PC-9 (cell line): ENCODE measurements around the gene NCAN.

ENCODE experiments used
- EZH2 ChIP-seq: fragments of 200-600 bp; sonication (generic); IDR thresholded peaks from 2 replicates; pipeline ENCODE4 v1.8.0; 2017; ENCODE audit warnings: antibody characterized with exemption, low read depth
- TF ChIP-seq, protein P1 (sequence below): fragments of 200-600 bp; sonication (generic); conservative IDR thresholded peaks from 2 replicates; pipeline ENCODE4 v1.6.1; 2017; ENCODE audit warnings: mixed run types, antibody characterized with exemption, mild to moderate bottlenecking, moderate library complexity

DNA sequence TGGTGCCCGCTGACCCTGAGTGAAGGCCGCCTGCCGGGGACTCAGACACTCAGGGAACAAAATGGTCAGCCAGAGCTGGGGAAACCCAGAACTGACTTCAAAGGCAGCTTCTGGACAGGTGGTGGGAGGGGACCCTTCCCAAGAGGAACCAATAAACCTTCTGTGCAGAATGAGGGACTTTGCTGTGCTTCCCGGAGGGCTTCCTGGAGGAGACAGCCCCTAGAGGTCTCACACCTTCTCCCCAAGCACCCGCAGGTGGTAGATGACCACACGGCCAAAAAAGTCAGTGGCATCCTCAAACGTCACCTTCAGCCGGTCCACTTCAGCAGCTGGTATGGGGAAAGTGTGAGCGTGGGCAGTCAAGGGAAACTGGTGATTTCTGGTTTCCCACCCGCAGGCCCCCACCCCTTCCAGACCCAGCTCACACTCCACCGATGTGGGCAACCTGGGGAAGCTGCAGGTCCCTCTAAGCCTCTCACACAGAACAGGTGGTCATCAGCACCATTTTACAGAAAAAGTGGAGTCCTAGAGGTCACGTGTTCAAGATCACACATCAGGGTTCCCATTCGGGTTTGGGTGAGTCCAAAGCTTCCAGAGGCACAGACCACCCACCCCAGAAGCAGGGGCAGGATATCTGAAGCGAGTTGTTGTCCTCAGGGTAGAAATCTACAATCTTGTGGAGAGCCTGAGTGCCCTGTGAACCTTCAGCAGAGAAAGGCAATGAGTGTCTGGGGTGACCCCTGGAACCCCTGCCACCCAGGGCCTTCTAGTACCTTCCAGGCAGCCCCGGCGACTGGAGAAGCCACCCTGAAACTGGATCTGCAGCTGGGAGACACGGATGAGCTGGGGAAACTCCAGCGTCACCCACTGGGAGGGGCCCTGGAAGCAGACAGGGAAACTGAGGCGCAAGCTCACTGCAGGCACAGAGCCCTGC, 9.8 kb upstream of the NCAN start:
- TF ChIP-seq, protein P1, sequence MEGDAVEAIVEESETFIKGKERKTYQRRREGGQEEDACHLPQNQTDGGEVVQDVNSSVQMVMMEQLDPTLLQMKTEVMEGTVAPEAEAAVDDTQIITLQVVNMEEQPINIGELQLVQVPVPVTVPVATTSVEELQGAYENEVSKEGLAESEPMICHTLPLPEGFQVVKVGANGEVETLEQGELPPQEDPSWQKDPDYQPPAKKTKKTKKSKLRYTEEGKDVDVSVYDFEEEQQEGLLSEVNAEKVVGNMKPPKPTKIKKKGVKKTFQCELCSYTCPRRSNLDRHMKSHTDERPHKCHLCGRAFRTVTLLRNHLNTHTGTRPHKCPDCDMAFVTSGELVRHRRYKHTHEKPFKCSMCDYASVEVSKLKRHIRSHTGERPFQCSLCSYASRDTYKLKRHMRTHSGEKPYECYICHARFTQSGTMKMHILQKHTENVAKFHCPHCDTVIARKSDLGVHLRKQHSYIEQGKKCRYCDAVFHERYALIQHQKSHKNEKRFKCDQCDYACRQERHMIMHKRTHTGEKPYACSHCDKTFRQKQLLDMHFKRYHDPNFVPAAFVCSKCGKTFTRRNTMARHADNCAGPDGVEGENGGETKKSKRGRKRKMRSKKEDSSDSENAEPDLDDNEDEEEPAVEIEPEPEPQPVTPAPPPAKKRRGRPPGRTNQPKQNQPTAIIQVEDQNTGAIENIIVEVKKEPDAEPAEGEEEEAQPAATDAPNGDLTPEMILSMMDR = no peak
- TF ChIP-seq EZH2 = no peak
